Stimulated activated CD4-positive, alpha-beta T cell treated with anti-CD3 and anti-CD28 coated beads, Interleukin-4, amount 100 ng/mL, for 24 hours (primary cell): ENCODE data around the gene SLAMF9.

Experiments used
- DNase-seq: peaks from one replicate; pipeline ENCODE4 v3.0.0-alpha.2; 2020

The SLAMF9 gene

GRCh38 chr1:159974350-159974965, 20.4 kb upstream of the SLAMF9 start:
- no peak for DNase-seq

DNA sequence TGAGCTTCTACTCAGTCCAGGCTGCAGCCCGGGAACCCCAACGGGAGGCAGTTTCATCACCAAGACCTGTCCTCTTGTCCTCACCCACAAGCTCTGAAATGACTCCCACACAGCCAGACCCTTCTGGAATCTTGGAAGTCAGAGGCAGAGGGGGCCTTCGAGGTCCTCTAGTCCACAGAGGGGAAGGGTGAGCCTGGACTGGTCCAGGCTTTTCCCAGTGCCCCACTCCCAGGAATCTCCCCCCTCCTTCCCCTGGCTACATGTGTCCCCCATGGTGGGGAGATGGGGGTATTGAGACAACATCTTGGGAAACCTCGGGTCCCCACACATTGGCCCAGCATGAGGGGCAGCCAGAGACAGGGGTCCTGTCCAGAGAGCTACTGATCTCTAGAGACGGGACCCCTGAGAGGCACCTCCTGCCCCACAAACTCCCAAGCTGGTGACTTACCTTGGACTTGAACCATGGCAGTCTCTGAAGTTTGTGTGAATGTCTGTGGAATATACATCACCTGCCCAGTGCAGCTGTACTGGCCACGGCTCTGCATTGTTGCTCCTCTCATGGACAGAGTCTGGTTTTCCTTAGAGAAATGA, 19.4 kb upstream of the SLAMF9 start:
- DNase-seq: no peak

DNA sequence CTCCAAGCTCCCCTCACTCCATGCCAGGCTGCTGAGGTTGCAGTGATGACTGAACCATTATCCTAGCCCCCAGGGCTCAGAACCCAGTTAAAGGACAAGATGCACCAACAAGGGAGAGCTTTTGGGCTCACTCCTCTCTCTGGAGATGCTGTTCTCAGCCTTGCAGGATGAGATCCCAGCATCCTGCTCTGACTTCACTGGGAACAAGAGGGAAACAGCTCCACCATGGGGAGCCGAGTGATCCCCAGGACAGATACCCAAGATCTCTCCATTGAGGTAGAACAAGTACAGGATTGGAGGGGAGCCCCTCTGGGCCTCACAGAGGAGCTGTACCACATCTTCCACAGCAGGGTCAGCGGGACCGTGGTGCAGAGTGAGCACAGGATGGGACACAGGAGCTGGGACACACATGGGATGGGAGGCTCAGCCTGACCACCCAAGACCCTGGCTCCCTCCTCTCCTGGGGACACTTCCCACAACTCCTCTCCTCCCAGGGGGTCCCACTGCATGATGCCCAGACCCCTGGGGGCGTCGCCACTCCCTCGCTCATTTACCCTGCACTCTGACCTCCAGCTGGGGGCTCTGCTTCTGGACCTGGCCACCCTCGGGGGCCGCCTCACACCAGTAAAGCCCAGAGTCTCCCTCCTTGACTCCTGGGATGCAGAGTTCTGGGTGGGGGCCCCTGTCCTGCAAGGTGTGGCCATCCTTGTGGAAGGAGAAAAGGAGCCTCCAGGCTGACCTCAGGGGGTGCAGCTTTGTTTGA, 18.6 kb upstream of the SLAMF9 start:
- no peak for DNase-seq

DNA sequence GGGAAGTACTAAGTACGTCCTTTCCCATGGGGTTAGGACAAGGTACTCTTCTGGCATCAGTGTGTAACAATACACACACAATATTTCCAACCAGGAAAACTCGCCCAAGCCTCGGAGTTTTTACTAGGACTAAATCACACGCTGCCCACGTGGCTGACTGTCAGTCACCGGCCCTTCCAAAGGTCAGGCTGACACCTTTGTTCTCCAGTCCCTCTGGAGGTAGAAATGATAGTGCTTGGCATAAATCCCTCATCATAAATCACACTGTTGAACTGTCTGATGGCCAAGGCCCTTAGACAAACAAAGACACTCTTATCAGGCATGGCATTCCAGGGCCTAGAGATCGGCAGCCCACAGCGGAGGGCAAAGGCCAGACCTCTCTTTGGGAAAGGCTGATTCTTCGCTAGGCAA, 16.9 kb upstream of the SLAMF9 start:
- no peak for DNase-seq

DNA sequence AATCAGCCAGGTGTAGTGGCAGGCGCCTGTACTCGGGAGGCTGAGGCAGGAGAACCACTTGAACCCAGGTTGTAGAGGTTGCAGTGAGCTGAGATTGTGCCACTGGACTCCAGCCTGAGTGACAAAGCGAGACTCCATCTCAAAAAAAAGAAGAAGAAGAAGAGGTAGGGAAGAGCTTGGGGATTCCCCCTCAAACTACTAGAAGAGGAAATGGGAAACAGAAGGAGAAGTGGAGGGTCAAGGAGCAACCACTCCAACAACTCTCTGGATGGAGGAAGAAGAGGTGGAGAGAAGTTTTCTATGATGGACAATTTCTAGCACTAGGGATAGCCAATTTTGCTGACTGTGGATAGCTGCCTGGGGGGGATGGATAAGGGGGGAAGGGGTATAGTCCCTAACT, 14.9 kb upstream of the SLAMF9 start:
- no peak for DNase-seq

DNA sequence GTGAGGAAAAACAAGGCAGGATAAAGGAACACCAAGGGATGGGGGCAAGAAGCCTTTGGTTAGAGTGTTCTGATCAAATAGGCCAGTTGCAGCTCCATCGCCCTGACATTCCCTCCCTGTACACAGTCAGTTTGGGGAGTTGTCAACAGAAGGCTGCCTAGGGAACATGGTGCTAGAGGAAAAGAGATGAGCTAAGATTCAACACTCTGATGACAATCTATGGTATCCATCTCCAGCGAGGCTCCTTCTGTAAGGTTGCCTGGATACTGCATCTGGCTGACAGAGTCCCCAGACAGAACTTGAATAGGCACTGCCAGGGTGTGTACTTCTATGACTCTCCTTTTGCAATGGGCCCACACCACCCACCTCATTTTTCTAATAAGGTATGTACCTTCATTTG, 11.2 kb upstream of the SLAMF9 start:
- DNase-seq: no peak

- no peak for DNase-seq
These were observed 10.1 kb upstream of the SLAMF9 start for GRCh38 chr1:159964144-159964543.

DNA sequence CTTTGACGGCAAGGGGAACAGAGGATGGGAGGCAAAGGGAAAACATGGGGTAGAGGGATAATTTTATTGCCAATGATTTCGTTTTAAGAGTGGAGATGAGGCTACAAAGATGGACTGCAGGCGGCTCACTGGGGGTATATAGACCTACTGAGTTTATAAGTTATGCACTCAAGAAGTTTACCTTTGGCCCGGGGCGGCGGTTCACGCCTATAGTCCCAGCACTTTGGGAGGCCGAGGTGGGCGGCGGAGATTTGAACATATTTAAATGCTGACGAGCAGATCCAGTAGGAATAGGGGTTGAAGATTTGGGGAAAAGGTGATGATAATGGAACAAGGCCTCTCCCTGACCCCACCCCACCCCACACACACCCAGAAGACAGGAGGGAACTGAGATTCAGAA, 8.1 kb upstream of the SLAMF9 start:
- no peak for DNase-seq

DNA sequence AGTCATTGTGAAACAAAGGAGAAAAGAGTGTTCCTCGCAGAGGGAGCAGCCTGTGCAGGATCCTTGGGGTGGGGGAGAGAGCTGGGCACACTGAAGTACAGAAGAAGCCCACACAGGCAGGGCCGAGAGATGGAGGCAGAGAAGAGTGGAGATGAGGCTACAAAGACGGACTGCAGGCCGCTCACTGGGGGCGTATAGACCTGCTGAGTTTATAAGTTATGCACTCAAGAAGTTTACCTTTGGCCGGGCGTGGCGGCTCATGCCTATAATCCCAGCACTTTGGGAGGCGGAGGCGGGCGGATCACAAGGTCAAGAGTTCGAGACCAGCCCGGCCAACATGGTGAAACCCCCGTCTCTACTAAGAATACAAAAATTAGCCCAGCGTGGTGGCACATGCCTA, 7.6 kb upstream of the SLAMF9 start:
- DNase-seq: no peak

- no peak for DNase-seq
These were observed 6.8 kb upstream of the SLAMF9 start for GRCh38 chr1:159960721-159961381.

DNA sequence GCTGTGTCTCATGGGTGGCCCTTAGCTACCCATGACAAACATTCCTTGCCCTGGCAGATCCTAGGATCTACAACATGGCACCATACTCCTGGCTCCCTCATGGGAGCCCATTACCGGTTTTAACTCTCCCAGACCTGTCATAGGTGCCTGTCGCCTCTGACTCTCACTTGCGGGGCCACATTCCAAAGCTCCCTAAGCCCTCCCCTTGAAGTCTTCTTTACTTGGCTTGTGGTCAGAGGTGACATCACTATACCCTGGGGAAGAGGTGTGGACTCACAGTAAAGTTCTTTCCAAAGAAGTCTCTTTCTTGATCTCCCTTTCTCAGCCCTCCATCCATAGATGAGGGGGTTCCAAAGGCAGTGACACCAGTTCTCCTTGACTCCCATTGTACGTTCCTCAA, 5.4 kb upstream of the SLAMF9 start:
- DNase-seq: no peak

DNA sequence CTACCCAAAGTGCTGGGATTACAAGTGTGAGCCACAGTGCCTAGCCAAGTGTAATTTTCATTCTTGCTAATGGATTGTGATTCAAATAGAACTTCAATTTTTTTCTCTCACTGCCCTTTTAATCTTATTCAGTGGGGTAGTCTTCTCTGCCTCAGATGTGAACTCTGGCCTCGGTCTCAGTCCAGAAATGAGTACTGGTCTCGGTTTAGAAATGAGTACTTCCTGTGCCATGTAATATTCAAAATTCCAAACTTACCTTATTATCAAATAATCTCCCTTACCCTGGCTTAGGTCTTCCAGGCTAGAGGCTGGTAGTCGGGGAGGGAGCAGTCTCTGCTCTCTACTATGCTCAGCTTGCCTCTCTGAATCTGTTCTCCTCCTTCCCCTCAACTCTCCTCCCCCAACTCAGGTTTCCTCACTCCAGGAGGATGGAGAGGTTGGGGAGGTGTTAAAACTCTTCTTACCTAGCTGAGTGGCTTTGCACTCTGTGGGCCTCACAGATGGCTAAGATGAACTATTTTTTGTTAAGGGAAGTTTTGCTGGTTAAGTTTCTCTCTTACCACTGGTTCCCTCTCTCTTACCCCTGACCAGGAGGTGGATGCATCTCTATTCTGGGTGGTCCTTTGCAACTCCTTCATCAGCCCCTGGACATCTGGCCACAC, 4.8 kb upstream of the SLAMF9 start:
- DNase-seq: no peak

- DNase-seq: no peak
These were observed 3.8 kb upstream of the SLAMF9 start for GRCh38 chr1:159957824-159958268.

DNA sequence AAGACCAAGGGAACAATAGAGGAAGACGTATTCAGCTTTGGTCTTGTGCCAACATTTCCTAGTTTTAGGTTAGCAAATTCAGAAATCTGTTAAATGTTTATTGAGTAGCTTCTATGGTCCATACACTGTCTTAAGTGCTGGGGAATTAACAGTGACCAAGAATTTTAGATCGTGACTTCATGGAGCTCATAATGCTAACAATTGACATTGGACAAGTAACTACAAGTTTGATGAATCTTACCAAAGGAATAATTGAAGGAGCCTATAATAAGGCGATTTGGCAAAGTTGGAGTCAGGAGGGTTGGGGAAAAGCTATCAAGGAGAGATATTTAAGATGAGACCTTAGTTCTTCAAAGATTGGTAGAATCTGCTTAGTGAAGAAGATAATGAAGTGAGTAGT, 1.4 kb upstream of the SLAMF9 start:
- no peak for DNase-seq

DNA sequence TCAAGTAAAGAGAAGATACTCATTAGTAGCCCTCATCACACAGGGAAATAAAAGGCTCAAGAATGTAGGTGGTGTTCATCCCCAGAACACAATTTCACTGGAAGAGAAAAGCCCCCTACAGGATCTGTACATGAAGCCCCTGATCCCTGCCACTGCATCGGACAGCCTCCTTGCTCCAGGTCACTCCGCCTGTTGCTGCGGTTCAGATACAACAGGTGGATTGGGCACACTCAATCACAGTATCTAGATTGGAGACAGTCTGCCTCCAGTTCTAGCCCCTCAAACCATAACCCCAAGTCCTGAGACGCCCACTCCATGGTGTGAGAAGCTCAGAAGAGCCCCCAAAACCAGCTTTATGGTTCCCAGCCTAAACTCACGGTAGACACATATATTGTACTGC, 1.1 kb downstream of the SLAMF9 start:
- no peak for DNase-seq

GRCh38 chr1:159951551-159951950, 2.5 kb downstream of the SLAMF9 start:
- DNase-seq: no peak

DNA sequence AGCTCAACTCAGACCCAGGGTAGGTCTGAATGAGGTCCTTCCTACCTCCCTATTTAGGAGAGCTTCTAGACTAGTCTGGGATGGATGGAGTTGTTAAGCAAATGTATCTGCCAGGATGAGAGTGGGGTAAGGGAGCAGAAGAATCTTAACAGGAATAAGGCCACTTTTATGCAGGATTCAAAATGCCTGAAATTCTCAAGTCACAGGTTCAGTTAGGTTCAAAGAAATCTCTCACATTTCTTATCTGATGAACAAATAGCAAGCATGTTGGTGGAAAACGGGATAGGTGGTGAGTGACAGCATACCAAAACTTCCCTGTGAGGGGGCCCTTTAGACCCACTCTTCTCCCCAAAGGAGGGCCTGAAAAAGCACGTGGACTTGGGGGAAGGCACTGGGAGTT, 3.0 kb downstream of the SLAMF9 start:
- DNase-seq: no peak

- DNase-seq: no peak
These were observed 4.1 kb downstream of the SLAMF9 start for GRCh38 chr1:159949981-159950381.

GRCh38 chr1:159949123-159949522, 4.9 kb downstream of the SLAMF9 start:
- DNase-seq: no peak

- DNase-seq: no peak
These were observed 6.1 kb downstream of the SLAMF9 start for GRCh38 chr1:159947942-159948341.

DNA sequence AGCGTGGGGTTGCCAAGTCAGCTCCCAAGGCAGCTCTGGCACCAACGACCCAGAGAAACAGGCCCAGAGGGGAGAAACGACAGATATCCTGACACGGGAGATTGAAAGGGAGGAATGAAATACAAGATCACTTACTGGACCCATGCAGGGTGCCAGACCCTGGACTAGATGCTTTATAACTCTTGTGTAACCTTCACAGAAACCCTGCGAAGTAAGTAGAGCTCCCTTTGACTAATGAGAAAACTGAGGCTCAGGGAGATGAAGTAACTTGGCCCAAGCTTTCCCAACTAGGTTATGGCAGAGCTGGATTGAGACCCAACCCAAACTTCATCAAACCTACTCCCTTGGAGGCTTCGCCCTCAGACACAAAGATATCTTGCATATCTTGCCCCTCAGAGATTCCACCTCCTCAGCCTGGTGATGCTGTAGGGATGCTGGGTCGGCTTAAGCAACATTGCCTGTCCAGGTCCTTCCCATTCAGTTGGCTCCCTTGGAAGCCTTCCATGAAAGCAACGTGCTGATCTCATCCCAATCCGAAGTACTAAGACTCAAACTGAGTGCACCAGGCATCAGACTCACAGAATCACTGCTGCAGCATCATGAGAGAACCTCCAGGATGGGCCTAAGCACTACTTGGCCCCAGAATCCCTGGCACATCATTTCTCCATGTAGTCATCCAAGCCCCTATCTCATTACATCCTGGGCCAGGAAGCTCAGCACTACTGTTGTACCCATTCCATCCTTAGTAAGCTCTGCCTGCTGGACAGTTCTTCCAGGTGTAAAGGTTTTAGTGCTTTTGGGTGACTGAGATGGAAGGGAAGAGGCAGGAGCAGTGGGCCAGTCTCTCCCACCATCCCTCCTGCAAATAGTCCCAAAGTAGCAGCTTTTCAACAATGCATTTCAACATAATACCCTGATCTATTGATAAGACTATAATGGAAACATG, 7.5 kb downstream of the SLAMF9 start:
- DNase-seq: no peak
